GM12864 (cell line): ENCODE data around the gene RNF144B.
"Not testable (repeated sequence)": the region's sequence is repeated elsewhere in the genome, so short reads cannot be mapped to it uniquely, and the experiment has no call there.

Experiments used
- DNase-seq: peaks from one replicate; pipeline ENCODE4 v3.0.0-alpha.2; 2011; ENCODE audit warnings: low read depth
- H3K4me3 ChIP-seq: 2 replicates; pipeline ENCODE4 v1.5.1; 2011; ENCODE audit warnings: mild to moderate bottlenecking, low read depth, low read length, control low read depth
- TF ChIP-seq, protein P1 (sequence below): IDR thresholded peaks from 2 replicates; pipeline ENCODE4 v1.5.1; 2011; ENCODE audit warnings: low read depth, mild to moderate bottlenecking, moderate library complexity, low read length, control low read depth, inconsistent platforms; ENCODE audit errors: missing control alignments

Gene RNF144B

DNA sequence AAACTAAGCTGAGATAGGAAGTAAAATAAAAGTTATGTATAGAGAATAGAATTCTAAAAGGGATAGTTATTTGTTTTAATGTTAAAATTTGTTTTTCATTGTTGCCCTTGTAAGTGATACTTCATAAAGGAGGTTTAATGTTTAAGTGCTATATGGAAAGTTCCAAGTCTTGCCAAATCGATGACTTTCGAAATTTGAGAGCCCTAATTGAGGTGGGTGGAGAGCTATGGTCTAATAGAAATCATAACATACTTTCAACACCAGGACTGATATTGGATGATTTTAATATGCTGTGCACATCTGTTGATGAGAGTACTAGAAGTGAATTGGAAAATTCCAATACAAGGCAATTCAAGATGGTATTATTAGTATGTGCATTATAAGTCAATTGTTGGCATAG lies 64.6 kb downstream of the RNF144B start:
- TF ChIP-seq, protein P1, sequence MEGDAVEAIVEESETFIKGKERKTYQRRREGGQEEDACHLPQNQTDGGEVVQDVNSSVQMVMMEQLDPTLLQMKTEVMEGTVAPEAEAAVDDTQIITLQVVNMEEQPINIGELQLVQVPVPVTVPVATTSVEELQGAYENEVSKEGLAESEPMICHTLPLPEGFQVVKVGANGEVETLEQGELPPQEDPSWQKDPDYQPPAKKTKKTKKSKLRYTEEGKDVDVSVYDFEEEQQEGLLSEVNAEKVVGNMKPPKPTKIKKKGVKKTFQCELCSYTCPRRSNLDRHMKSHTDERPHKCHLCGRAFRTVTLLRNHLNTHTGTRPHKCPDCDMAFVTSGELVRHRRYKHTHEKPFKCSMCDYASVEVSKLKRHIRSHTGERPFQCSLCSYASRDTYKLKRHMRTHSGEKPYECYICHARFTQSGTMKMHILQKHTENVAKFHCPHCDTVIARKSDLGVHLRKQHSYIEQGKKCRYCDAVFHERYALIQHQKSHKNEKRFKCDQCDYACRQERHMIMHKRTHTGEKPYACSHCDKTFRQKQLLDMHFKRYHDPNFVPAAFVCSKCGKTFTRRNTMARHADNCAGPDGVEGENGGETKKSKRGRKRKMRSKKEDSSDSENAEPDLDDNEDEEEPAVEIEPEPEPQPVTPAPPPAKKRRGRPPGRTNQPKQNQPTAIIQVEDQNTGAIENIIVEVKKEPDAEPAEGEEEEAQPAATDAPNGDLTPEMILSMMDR = no peak
- no peak for DNase-seq
- H3K4me3 ChIP-seq = no peak overlapping the region

DNA sequence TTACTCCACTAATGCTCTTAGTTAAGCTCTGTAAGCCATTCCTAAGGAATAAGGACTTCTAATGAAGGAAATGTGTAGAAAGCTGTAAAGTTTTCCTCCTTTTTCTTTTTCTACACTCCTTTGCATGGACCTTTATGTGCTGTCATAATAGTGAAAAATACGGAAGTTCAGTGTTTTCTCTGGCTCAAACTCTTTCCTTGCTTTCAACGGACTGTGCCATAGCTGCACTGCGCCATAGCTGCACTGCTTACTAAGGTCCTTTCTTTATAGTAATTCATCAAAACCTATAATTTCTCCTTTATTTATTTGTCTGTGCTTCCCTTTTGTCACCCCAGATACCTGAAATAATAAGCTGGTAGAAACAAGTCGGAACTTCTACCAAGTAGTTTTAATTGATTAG lies 67.3 kb downstream of the RNF144B start:
- DNase-seq = no peak
- no peak overlapping the region for H3K4me3 ChIP-seq
- TF ChIP-seq, protein P1 = no peak

DNA sequence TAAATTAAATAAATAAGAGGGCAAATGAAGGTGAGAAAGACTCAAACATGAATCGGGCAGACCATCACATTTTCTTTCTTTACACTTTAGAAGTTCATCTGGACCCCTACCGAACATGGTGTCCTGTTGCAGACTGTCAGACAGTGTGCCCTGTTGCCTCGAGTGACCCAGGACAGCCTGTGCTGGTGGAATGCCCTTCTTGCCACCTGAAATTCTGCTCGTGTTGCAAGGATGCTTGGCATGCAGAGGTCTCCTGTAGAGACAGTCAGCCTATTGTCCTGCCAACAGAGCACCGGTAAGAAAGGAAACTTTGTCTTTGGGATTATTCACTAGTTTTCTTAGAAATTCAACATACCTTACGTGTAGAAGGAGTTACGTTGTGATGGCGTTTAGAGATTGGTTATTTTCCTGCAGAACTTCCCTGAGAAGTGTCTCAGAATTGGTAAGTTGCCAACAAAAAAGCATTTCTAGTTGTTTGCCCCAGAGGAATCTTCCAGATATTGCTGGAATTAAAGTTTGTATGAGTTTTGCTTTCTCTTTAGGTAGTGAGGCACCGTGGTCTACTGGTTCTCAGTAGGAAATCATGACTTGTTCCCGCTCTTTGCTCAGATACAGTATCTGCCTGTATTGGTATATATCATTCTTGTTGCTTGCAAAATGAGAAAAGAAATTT lies 70.1 kb downstream of the RNF144B start:
- no peak overlapping the region for H3K4me3 ChIP-seq
- DNase-seq = no peak
- TF ChIP-seq, protein P1 = no peak

DNA sequence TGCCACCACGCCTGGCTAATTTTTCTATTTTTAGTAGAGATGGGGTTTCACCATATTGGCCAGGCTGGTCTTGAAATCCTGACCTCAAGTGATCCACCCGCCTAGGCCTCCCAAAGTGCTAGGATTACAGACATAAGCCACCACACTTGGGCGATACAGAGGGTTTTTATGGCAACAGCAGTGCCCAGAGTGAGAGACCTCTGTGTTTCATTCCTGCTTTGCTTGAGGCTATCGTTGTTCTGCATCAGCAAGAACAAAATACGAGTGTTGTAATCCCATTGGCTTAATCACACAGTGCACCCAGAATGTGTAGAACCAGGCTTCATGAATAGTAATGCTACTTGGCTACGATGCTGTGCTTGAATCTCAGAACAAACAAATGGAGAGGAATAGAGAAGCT lies 70.9 kb downstream of the RNF144B start:
- DNase-seq, H3K4me3 ChIP-seq: not testable (repeated sequence)

DNA sequence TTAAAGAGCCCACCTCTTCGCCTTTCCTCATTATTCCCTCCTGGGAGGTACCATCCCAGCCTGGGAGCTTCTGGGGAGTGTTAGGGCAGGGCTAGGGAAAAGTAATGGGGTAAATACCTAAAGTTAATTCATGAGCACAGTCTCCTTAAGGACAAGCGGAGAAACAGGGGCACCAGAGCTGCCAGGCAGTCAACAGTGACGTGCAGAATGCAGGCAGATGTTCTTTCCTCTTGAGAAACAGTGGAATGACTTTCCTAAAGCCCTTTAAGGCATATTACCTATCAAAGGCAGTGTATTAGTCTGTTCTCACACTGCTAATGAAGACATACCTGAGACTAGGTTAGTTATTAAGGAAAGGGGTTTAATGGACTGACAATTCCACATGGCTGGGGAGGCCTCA lies 76.3 kb downstream of the RNF144B start:
- no peak overlapping the region for H3K4me3 ChIP-seq
- TF ChIP-seq, protein P1 = no peak
- no peak for DNase-seq

DNA sequence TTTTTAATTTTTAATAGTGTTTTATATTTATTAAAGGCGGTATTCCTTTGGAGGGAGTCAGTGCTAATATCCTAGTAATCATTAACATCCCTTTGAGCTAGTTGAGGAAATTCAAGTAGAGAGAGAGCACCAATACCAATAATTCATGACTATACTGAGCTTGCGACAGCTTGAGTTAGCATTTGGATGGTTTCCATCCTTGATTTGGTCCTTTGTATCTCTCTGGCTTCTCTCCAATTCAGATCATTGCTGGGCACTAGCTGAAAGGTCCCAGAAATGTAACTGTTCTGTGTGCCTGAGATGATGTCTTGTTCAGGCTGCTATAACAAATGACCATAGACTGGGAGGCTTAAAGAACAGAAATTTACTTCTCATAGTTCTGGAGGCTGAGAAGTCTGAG lies 77.0 kb downstream of the RNF144B start:
- TF ChIP-seq, protein P1 = no peak
- no peak for DNase-seq
- H3K4me3 ChIP-seq = no peak overlapping the region

DNA sequence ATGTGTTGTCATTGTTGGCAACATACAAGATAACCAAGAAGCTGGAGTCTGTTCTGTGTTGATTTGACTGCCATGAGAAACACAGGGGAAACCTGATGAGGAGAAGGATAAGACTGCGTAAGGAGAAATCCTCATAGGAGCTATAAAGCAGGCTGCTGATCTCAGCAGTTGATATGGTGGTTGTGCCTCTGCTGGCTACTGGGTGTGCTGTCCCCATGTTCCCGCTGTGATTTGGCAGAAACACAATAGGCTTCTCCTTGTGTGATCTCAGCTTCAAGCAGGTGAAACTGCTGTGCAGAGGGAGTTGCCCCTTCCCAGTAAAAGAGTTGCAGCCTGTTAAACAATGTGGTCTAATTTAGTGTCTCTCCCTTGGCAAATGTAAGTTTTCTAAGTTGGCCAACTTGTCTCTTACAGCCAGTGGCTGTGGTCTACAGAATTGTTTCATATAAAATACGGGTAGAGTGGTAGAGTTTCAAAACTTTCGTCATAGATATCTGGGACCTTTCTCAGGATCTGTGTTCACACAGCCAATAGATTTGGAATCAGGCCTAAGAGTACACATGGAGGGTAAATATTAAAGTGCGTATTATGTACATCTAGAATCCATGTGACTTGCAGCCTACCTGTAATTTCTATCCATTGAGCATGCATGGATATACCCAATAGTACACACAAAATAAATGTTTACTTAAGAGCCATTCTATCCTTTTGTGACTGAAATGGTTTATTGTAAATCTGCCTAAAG lies 78.4 kb downstream of the RNF144B start:
- TF ChIP-seq, protein P1 = no peak
- H3K4me3 ChIP-seq = no peak overlapping the region
- DNase-seq = no peak
